ENCODE results near the gene SH3GL3.

The SH3GL3 gene

GRCh38 chr15:83571820-83572707, 124.9 kb downstream of the SH3GL3 start:
- TF ChIP-seq CTCF (conservative IDR thresholded peaks at IDR 0.05; ENCODE audit: low read length) (peak; percentile 75), EZH2phosphoT487 (IDR thresholded peaks at IDR 0.05; ENCODE audit: borderline replicate concordance) (no peak)
- Histone ChIP-seq H3K9me2 (replicated peaks; ENCODE audit: low read depth, low read length) (no peaks in the 10 kb centered on the region), H3K4me1 (ENCODE audit: insufficient read depth, low read length, poor library complexity, severe bottlenecking) (no peaks in the 10 kb centered on the region), H3K79me2 (ENCODE audit: insufficient read depth, low read length) (no peaks in the 10 kb centered on the region), H3K27me3 (ENCODE audit: insufficient read depth, low read length, poor library complexity, severe bottlenecking) (no peaks in the 10 kb centered on the region), H3K36me3 (ENCODE audit: insufficient read depth, low read length) (no peaks in the 10 kb centered on the region), H3K9ac (ENCODE audit: low read depth, low read length, poor library complexity, severe bottlenecking) (no peak overlapping the region), H3K4me2 (ENCODE audit: low read depth, low read length, poor library complexity, severe bottlenecking) (no peak overlapping the region), H3K4me3 (ENCODE audit: low read length, poor library complexity, severe bottlenecking) (no peak overlapping the region), H4K20me1 (ENCODE audit: insufficient read depth, low read length, poor library complexity, severe bottlenecking) (no peaks in the 10 kb centered on the region), H3K9me3 (ENCODE audit: insufficient read depth, low read depth, low read length) (no peaks in the 10 kb centered on the region), H2AFZ (ENCODE audit: low read length) (no peak overlapping the region), H3F3A (ENCODE audit: low read depth) (no peaks in the 10 kb centered on the region)

- Histone ChIP-seq H3K4me2 (ENCODE audit: low read depth, low read length, poor library complexity, severe bottlenecking) (no peak overlapping the region), H2AFZ (ENCODE audit: low read length) (no peak overlapping the region; the same call in 1 of the 2 replicates), H3K4me3 (ENCODE audit: low read length, poor library complexity, severe bottlenecking) (no peak overlapping the region), H3F3A (ENCODE audit: low read depth) (no peaks in the 10 kb centered on the region), H3K9me3 (ENCODE audit: insufficient read depth, low read depth, low read length) (no peaks in the 10 kb centered on the region), H3K4me1 (ENCODE audit: insufficient read depth, low read length, poor library complexity, severe bottlenecking) (no peaks in the 10 kb centered on the region), H3K9ac (ENCODE audit: low read depth, low read length, poor library complexity, severe bottlenecking) (no peak overlapping the region), H4K20me1 (ENCODE audit: insufficient read depth, low read length, poor library complexity, severe bottlenecking) (no peaks in the 10 kb centered on the region), H3K9me2 (replicated peaks; ENCODE audit: low read depth, low read length) (no peaks in the 10 kb centered on the region), H3K36me3 (ENCODE audit: insufficient read depth, low read length) (no peaks in the 10 kb centered on the region), H3K79me2 (ENCODE audit: insufficient read depth, low read length) (no peaks in the 10 kb centered on the region), H3K27me3 (ENCODE audit: insufficient read depth, low read length, poor library complexity, severe bottlenecking) (no peaks in the 10 kb centered on the region)
- TF ChIP-seq EZH2phosphoT487 (IDR thresholded peaks at IDR 0.05; ENCODE audit: borderline replicate concordance) (no peak), CTCF (conservative IDR thresholded peaks at IDR 0.05; ENCODE audit: low read length) (no peak)
Observed at GRCh38 chr15:83574345-83574744, 127.2 kb downstream of the SH3GL3 start.

- Histone ChIP-seq H4K20me1 (ENCODE audit: insufficient read depth, low read length, poor library complexity, severe bottlenecking) (no peaks in the 10 kb centered on the region), H3F3A (ENCODE audit: low read depth) (no peaks in the 10 kb centered on the region), H3K27me3 (ENCODE audit: insufficient read depth, low read length, poor library complexity, severe bottlenecking) (no peaks in the 10 kb centered on the region), H3K9me3 (ENCODE audit: insufficient read depth, low read depth, low read length) (no peaks in the 10 kb centered on the region), H3K4me2 (ENCODE audit: low read depth, low read length, poor library complexity, severe bottlenecking) (no peak overlapping the region), H3K4me1 (ENCODE audit: insufficient read depth, low read length, poor library complexity, severe bottlenecking) (no peaks in the 10 kb centered on the region), H3K9ac (ENCODE audit: low read depth, low read length, poor library complexity, severe bottlenecking) (no peak overlapping the region), H3K9me2 (replicated peaks; ENCODE audit: low read depth, low read length) (no peaks in the 10 kb centered on the region), H3K79me2 (ENCODE audit: insufficient read depth, low read length) (no peaks in the 10 kb centered on the region), H2AFZ (ENCODE audit: low read length) (no peak overlapping the region), H3K4me3 (ENCODE audit: low read length, poor library complexity, severe bottlenecking) (no peak overlapping the region), H3K36me3 (ENCODE audit: insufficient read depth, low read length) (no peaks in the 10 kb centered on the region)
- TF ChIP-seq CTCF (conservative IDR thresholded peaks at IDR 0.05; ENCODE audit: low read length): no peak
- no peak for TF ChIP-seq EZH2phosphoT487 (IDR thresholded peaks at IDR 0.05; ENCODE audit: borderline replicate concordance)
Observed at GRCh38 chr15:83578691-83579090, 131.6 kb downstream of the SH3GL3 start.

Measured in Loucy (cell line).